Middle frontal gyrus (tissue), 1 donor: ENCODE measurements around the gene AFAP1L2.

Experiments
- DNase-seq: peaks from one replicate; pipeline ENCODE4 v3.0.0-alpha.2; 2015; ENCODE audit warnings: low spot score; ENCODE audit errors: extremely low spot score

Gene AFAP1L2

DNA sequence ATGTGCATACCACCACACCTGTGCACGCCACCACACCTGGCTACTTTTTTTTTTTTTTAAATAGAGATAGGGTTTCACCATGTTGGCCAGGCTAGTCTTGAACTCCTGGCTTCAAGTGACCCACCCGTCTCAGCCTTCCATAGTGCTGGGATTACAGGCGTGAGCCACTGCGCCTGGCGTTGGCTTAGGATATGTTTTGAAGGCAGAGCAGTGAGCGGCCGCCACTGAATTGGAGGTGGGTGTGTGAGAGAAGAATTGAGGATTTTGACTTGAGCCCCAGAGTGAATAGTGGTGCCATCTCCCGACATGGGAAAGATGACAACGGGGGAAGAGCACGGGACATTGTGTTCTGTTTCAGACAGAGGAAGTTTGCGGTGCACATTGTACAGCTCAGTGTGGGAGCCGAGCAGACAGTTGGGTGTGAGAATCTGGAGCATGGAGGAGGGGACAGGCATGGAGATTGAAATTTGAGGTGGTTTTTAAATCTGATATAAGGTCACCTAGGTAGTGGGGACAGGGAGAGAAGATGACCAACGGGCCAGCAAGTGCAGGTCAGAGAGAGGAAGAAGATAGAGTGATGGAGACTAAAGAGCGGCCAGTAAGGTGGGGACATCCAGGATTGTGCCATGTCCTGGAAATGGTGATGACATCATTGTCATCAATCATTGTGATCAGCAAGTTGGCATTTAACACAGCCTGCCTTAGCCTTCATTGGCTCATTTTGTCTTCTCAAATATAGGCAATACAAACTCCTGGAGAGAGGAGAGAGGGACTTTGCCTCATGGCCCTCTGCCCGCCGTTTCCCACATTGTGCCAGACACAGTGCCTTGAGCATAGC is 129.5 kb downstream of the AFAP1L2 start:
- DNase-seq, result no peak

DNA sequence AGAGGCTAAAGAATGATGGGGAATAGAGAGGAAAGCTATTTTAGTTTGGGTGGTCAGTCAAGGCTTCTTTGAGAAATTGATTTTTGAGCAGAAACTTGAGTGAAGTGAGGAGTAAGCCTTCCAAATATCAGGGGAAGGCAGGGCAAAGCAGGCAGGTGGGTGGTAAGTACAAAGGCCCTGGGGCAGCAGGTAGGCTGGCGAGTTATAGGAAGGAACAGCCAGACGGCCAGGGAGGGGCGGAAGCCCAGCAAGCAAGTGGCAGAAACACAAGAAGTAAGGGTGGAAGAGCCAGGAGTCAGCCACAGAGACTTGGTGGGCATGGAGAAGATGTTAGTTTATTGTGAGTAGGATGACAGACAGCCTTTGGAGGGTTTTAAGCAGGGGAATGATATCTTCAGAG is 130.4 kb downstream of the AFAP1L2 start:
- no peak for DNase-seq

DNA sequence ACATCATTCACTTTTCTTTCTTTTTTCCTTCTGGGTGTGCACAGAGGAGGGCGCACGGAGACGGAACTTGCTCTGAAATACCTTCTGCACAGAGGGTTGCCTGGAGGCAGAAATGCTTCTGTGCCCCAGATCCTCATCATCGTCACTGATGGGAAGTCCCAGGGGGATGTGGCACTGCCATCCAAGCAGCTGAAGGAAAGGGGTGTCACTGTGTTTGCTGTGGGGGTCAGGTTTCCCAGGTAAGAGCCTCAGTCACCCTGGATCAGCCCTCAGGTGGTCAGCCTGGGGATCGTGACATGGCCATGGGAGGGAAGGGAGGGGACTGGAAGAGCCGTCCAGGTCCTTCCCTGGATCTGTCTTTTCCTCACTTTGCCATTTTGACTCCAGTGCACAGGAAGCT is 131.6 kb downstream of the AFAP1L2 start:
- DNase-seq, result no peak

DNA sequence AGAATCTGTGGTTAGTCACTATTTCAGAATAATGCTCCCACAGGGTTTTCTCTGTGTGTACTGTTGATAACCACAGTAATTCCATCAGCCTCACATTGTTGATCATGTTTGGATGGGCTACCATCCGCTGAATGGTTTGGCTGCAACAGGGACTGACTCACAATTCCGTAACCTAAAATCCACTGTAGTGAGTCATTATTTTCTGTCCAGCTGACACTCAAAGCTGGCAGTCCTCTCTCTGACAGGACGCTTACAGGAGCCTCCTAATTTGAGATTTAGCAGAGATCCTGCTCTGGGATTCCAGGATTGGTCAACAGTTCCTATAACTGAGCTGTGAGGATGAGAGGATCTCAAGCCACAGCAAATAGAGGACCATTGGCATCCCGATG is 132.5 kb downstream of the AFAP1L2 start:
- DNase-seq, result no peak

DNA sequence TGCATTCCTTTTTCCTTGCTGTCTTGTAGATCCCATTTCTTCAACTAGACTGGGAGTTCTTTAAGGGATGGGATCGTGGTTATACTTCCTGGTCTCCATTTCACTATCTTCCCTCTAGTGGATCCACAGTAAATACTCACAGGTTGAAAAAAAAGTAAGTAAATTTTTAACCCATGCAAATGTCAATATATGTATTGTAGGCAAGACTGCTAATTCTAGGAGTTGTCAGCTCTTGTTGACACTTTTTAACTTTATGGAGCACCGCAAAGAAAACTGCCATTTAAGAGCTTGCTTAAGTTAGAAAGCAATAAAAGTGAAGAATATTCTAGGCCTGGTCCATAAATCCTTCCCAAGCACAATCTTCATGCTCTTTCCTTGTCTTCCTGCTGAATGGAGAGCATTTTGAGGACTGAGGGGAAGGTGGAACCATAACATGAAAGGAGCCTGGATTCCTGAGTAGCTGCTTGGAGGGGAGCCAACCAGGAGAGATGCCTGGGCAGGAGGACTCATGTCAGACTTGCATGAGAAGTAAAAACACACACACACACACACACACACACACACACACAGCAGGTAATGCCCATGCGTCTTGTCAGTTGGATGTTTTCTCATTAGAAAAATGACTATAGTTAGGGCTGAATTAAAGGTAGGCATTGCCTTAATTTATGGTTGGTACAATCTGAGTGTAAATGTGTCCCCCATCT is 133.1 kb downstream of the AFAP1L2 start:
- DNase-seq, result no peak

DNA sequence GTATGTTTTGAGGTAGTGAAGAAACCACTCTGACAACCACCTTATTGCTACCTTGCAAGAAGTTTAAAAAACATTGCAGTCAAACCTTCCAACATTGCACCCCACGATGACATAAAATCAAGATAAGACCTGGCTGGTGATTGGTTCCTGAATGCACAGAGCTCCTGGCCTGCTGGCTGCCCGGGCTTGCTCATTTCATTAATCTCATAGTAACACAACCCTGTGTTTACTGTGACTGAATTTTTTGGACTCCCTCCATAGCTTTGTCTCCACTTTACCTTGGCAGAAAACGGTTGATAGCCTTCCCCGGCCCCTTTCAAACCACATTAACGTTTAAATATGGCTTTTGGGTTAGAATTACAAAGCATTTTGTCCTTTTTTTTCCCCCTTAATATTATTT is 137.8 kb downstream of the AFAP1L2 start:
- DNase-seq, result no peak

DNA sequence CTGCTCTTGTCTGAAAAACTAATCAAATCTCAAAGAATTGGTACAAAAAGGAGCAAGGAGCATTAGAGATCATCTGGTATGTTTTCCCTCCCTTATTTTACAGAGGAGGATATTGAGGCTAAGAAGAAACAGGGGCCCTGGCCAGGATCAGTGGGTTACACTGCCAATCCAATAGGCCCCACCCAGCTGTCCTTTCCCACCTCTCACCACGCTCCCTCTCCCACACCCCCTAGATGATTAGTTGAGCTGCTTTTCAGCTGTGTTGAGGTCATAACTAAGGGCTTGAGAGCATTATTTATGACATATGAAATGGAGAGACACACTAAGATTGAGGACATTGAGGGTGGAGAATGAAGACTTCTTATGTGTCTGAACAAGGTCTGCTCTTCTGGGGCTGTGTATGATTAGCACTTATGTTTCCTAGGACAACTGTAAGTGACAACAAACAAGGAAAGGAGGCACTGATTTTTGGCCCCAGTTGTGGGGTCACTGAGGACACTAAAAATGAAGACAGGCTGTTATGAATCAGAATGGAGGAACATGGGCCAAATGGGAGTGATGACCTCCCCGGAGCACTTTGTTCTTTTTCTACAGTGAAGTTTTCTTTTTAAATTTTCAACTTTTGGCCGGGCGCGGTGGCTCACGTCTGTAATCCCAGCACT is 138.8 kb downstream of the AFAP1L2 start:
- DNase-seq, result no peak

DNA sequence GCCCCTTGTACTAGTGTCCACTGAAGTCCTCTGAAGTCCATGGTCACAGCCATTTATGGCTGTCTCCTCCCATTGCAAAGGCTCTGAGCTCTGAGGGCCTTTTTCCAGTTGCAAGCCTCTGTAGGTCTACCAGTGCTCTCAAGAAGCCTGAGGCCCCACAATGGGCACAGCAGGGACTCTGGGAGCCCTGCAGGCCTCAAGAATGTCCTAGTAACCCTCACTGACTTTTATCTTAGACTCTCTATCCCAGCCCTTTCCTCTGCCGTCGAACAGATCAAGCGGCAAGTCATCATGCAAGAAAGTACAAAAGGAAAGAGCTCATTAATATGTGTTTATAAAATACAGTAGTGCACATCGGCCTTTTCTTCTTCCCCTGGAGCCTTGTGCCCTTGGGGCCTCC is 141.8 kb downstream of the AFAP1L2 start:
- DNase-seq, result no peak

DNA sequence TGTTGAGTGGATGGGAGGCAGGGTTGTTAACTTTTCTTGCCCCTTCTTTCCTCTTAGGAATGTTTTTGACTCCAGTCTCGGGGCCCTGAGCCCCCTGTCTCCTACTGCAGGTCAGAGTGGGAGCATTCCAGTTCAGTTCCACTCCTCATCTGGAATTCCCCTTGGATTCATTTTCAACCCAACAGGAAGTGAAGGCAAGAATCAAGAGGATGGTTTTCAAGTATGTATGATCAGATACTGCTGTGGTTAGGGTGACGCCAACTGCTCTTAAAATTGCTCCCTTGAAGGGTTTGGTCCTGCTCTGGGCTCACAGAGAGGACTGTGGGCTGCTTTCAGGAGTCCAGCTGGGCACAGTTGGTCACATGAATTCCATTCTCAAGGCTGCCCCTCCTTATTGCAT is 143.2 kb downstream of the AFAP1L2 start:
- DNase-seq, result no peak

DNA sequence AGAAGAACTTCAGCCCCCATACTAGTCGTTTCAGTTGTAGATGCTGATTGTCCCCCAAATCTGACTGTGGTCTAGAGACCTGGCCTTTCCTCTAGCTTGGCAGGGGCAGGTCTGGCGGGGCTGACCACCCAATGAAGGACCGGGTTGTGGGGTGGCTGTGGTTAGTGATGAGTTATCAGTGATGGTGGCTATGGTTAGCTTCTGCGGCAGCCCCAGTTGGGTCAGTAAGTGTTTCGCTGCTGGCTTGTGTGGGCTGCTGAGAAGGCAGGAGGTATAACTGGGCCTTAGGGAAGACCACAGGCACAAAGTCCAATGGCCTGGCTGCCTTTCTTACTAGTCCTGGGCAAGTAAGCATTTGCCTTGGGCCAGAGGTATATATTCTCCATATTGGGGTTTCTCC is 143.9 kb downstream of the AFAP1L2 start:
- DNase-seq, result no peak

DNA sequence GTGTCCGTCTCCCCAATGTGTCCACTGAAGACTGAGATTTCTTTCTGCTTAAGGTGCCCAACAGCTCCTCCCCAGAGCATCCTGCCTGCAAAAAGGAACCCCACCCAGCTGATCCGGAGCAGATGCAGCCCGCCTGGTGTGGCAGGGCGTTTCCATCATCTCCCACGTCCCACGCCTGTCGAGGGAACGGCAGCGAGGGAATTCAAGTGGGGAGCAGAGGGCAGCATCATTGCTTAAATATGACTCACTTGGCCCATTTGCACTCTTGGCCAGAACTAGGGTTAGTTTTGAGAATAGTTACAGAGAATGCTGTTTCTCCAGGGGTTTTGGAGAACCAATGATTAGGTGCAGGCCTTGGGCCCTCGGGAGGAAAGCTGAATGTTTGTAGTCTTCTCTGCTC is 144.5 kb downstream of the AFAP1L2 start:
- DNase-seq, result no peak

DNA sequence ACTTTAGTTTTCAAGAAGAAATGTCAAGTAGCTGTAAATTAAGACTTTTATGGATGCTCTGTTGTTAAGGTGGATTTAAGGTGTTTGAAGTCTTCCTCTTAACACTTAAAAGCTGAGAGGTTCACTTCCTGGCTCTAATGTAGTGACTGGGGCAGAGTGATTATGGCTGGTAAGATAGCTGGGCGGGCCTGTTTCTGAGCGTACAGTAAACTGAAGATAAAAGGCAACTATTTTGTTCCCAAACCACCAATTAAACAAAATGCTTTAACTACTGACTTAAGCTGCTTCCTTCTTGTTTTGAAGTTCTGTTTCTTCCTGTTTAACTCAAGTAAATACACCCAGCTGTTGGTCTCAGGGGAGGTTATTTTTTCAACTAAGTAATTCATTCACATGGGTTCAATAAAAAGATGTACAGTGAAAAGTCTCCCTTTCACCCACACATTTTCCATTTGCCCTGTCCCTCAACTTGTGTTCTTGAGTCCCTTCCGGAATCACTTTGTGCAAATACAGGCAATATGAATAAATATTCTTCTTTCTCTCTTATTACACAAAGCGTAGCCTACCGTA is 145.9 kb downstream of the AFAP1L2 start:
- DNase-seq, result no peak

DNA sequence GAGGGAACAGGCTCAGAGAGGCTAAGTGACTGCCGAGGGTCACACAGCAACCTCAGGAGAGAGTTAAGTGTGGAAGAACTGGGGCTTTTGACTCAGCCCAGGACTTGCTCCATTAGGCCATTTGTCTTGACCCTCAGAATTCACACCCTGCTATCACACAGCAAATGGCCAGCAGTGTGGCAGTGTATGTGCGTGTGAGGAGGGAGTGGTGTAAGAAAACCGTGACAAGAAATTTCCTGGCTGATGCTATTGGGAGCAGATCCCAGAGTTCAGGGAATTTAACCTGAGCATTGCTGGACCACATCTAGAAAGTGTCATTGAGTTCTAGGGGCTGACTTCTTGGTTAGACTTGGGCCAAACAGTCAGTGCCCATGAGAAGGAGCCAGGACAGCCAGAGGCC is 146.8 kb downstream of the AFAP1L2 start:
- no peak for DNase-seq

DNA sequence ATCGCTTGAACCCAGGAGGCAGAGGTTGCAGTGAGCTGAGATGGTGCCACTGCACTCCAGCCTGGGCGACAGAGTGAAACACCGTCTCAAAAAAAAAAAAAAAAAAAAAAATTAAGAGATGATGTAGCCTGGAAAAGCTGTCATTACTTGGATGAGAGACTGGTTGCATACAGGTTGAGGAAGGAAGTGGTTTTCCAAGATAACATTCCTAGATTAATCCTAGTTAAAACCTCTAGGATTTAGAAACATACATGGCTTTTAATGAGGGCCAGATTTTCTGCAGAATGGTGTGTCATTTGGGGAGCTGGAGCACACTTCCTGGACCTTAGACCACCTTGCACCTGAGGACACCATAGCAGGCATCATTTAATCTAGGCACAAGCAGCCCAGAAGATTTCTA is 147.5 kb downstream of the AFAP1L2 start:
- no peak for DNase-seq

DNA sequence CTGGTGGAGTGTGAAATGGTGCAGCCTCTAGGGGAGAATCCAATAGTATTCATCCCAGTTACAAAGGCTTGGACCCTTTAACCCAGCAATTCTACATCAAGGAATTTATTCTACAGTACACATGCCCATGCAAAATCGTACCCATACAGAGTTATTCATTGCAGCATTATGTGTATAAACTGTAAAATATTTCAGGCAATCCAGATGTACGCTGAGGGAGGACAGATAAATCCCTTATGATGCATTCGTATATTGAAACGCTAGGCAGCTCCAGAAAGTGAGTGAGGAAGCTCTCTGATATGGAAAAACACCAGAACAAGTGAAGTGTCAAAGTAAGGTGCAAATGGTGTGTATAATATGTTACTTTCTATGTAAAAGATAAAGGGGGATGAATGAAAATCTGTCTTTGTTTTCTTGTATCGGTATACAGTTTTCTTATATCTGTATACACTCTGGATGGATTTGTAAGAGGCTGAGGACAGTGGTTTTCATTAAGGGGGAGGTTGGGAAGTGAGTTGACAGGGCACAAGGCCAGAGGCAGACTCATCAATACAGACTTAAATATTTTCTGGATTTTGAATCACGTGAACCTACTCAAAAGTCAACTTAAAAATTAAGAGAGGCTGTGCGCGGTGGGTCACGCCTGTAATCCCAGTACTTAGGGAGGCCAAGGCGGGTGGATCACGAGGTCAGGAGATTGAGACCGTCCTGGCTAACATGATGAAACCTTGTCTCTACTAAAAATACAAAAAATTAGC is 148.1 kb downstream of the AFAP1L2 start:
- no peak for DNase-seq

DNA sequence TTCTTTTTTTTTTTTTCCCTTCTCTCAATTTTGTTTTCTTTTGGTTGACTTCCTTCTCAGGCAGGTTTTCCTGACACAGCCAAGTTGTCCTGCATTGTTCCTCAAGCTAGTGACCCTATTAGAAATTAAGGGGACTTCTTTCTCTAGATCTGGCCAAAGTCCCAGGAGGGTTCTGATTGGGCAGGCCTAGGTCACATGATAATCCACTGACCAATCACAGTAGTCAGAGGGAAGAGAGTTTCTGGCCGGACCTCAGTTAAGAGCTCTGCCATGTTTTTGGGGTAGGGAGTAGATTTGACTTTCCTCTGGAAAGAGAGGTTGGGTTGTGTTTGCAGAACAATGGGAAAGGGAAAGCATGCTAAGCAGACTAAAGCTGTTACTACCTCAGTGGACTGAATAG is 149.1 kb downstream of the AFAP1L2 start:
- no peak for DNase-seq

DNA sequence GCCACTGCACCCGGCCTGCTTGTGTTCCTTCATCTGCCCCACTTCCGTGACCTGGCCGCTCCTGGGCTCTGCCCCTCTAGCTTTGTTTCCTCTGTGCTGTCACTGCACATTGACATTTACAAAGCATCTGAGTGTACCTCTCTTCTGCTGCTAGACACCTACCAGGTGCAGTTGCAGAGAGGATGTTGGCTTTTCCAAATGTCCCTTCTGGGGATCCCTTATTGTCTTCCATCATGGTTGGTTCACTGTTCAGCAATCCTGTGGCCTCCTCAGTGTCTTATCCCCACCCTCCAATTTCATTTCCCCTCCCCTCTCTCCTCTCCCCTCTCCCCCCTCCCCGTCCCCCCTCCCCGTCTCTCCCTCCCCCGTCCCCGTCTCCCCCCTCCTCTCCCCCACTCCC is 151.4 kb downstream of the AFAP1L2 start:
- DNase-seq, result no peak

DNA sequence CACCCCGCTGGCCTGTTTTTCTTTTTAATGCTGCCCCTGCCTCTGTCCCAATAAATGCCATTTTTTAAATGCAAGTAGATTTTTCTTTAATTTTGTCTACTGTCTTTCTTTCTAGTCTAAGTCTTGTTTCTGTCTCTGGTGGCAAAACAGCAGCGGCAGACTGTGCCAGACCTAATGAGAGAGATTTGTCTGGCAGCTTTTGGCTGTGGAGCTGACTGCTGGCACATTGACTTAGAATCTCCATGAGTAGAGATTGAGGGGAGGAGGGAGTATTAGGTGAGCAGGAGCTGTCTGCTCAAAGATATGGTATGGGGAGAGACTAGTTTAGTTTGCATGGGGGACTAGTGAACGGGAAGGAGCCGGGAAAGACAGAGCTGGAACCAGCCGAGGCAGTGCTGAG is 152.2 kb downstream of the AFAP1L2 start:
- DNase-seq, result no peak

DNA sequence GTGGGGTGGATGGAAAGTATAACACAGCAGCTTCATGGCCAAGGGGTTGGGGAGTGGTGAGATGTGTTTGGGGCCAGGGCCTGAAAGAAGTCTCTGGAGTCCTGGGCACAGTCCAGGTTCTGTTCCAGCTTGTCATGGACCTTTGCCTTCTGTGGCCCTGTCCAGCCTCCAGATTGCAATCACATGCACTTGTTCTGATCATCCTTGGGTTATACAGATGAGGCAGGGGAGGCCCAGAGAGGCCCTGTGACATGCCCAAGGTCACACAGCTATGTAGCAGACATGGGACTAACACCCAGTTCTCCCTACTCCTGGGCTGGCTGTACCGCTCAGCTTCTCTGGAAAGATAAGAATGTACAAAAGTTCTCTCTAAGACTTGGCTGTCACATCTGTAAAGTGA is 153.6 kb downstream of the AFAP1L2 start:
- DNase-seq, result no peak

DNA sequence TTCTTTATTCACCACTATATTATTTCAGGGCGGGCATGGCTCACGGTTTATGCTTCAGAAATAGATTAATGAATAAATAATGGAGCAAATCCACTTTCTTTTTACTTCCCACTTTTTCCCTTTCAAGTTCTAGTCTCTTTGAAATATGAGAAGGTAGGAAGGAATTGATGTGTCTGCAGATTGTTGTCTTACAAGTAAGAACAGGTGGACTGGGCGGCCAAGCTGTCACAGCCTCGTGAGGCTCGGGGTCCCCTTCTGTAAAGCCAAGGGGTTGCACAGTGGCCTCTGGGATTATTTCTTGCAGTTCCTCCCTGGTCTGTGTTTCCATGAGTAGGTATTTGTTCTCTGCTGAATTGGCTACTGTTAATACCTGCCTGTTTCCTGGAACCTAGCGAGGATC is 154.1 kb downstream of the AFAP1L2 start:
- DNase-seq, result no peak

DNA sequence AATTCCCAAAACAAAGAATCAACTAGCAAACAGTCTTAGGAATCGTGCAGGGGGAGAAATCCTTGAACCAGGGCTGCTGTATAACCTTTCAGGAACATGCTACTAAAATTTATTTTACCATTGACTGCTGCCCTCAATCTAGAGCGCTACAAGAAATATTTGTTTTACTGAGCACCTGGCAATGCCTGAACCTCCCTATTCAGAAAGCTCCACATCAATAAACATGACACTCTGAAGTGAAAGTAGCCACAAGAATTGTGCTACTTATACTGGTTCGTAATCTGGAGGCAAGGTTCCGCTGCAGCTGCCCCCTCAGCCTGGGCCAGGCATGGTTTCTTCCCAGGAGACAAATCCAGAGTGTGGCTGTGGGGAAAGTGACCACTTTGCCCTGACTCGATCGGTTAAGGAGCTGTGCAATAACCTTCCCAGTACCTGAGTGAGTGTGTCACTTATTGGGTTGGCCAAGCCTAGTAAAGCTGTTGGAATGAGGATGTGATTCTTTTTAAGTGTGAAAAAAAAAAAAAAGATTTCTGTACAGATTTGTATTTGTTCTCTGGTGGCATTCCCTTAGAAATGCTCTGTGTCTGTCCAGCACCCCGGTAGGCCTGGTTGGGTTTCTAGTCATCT is 157.5 kb downstream of the AFAP1L2 start:
- no peak for DNase-seq
